Measurements from ENCODE around the gene CCDC121.
"Not testable (repeated sequence)": the region's sequence is repeated elsewhere in the genome, so short reads cannot be mapped to it uniquely, and the experiment has no call there.

The CCDC121 gene

GRCh38 chr2:27594020-27594703 lies 34.6 kb downstream of the CCDC121 start:
- not testable (repeated sequence) for H3K4me1 ChIP-seq (ENCODE audit: insufficient read depth, low read length); H3K4me3 ChIP-seq (ENCODE audit: low read length); H3K27me3 ChIP-seq (ENCODE audit: insufficient read depth, low read length); H3K36me3 ChIP-seq (ENCODE audit: insufficient read depth, low read depth, low read length); H3K9ac ChIP-seq (ENCODE audit: low read depth, low read length); H3K27ac ChIP-seq (ENCODE audit: low read length)
- H3K9me3 ChIP-seq (ENCODE audit: insufficient read depth, low read depth, low read length): peaks cover 14% of the 10 kb centered on the region

- 0 out of 2 replicates have a peak, but pooled peaks cover 5% of the 10 kb centered on the region for H3K36me3 ChIP-seq (ENCODE audit: insufficient read depth, low read depth, low read length)
- no peak overlapping the region for H3K27ac ChIP-seq (ENCODE audit: low read length)
- no peak overlapping the region for H3K4me3 ChIP-seq (ENCODE audit: low read length)
- no peaks in the 10 kb centered on the region for H3K4me1 ChIP-seq (ENCODE audit: insufficient read depth, low read length)
- H3K27me3 ChIP-seq (ENCODE audit: insufficient read depth, low read length): no peaks in the 10 kb centered on the region
- no peak overlapping the region for H3K9ac ChIP-seq (ENCODE audit: low read depth, low read length)
- H3K9me3 ChIP-seq (ENCODE audit: insufficient read depth, low read depth, low read length): peaks cover 14% of the 10 kb centered on the region
Observed at GRCh38 chr2:27593240-27593639, 35.6 kb downstream of the CCDC121 start.

DNA sequence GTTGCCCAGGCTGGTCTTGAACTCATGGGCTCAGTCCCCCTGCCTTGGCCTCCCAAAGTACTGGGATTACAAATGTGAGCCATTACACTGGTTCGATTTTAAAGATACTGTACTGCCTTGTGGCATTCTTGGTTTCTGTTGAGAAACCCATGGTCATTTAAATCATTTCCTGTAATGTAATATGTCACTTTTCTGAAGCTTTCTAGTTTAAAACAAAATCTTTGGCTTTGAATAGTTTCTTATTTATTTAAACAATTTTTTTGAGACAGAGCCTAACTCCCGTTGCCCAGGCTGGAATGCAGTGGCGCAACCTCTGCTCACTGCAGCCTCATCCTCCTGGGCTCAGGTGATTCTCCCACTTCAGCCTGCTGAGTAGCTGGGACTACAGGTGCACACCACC lies 37.1 kb downstream of the CCDC121 start:
- H3K36me3 ChIP-seq (ENCODE audit: insufficient read depth, low read depth, low read length): no peaks in the 10 kb centered on the region
- peaks cover 14% of the 10 kb centered on the region for H3K9me3 ChIP-seq (ENCODE audit: insufficient read depth, low read depth, low read length)
- H3K27me3 ChIP-seq (ENCODE audit: insufficient read depth, low read length): no peaks in the 10 kb centered on the region
- no peak overlapping the region for H3K27ac ChIP-seq (ENCODE audit: low read length)
- no peak overlapping the region for H3K9ac ChIP-seq (ENCODE audit: low read depth, low read length)
- H3K4me1 ChIP-seq (ENCODE audit: insufficient read depth, low read length): no peaks in the 10 kb centered on the region
- no peak overlapping the region for H3K4me3 ChIP-seq (ENCODE audit: low read length)

DNA sequence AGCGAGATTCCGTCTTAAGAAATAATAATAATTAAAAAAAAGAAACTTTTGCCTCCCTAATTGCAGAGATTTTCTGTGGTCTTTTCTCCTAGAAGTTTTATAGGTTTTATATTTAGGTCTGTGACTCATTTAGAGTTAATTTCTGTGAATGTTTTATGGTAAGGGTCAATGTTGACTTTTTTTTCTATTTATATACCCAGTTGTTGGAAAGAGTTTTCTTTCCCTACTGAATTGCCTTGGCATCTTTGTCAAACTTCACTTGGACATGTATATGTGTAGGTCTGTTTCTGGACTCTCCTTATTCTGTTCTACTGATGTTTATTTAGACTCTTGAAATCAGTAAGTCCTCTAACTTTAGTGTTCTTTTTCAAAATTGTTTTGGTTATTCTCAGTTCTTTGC lies 40.5 kb downstream of the CCDC121 start:
- H3K9ac ChIP-seq (ENCODE audit: low read depth, low read length): no peak overlapping the region
- no peak overlapping the region for H3K4me3 ChIP-seq (ENCODE audit: low read length)
- no peak overlapping the region for H3K27ac ChIP-seq (ENCODE audit: low read length)
- H3K9me3 ChIP-seq (ENCODE audit: insufficient read depth, low read depth, low read length): peaks cover 6% of the 10 kb centered on the region
- H3K36me3 ChIP-seq (ENCODE audit: insufficient read depth, low read depth, low read length): no peaks in the 10 kb centered on the region
- peaks cover 7% of the 10 kb centered on the region for H3K4me1 ChIP-seq (ENCODE audit: insufficient read depth, low read length)
- no peaks in the 10 kb centered on the region for H3K27me3 ChIP-seq (ENCODE audit: insufficient read depth, low read length)

DNA sequence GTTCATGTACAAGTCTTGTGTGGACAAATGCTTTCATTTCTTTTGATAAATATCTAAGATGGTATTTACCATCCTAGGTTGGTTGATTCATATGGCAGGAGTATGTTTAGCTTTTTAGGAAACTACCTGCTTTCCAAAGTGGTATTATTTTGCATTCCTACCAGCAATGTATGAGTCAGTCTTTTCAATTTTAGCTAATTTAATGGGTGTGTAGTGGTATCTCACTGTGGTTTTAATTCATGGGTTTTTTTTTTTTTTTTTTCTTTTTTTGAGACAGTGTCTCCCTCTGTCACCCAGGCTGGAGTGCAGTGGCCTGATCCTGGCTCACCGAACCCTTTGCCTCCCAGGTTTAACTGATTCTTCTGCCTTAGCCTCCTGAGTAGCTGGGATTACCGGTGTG lies 41.8 kb downstream of the CCDC121 start:
- Histone ChIP-seq H3K4me1 (ENCODE audit: insufficient read depth, low read length) (peaks cover 7% of the 10 kb centered on the region), H3K9ac (ENCODE audit: low read depth, low read length) (no peak overlapping the region), H3K27ac (ENCODE audit: low read length) (no peak overlapping the region), H3K27me3 (ENCODE audit: insufficient read depth, low read length) (peaks cover 3% of the 10 kb centered on the region), H3K4me3 (ENCODE audit: low read length) (no peak overlapping the region), H3K36me3 (ENCODE audit: insufficient read depth, low read depth, low read length) (no peaks in the 10 kb centered on the region), H3K9me3 (ENCODE audit: insufficient read depth, low read depth, low read length) (no peaks in the 10 kb centered on the region; the same call in 1 of the 2 replicates)

GRCh38 chr2:27584597-27584996 lies 44.2 kb downstream of the CCDC121 start:
- Histone ChIP-seq H3K4me3 (ENCODE audit: low read length) (peak overlapping the region; percentile 85; the same call in 1 of the 2 replicates), H3K27me3 (ENCODE audit: insufficient read depth, low read length) (peaks cover 20% of the 10 kb centered on the region), H3K9me3 (ENCODE audit: insufficient read depth, low read depth, low read length) (no peaks in the 10 kb centered on the region; the same call in none of the 2 replicates), H3K27ac (ENCODE audit: low read length) (no peak overlapping the region), H3K9ac (ENCODE audit: low read depth, low read length) (0 out of 2 replicates have a peak overlapping the region, but pooled peaks have one; percentile 80), H3K36me3 (ENCODE audit: insufficient read depth, low read depth, low read length) (no peaks in the 10 kb centered on the region), H3K4me1 (ENCODE audit: insufficient read depth, low read length) (peaks cover 7% of the 10 kb centered on the region)

- Histone ChIP-seq H3K27me3 (ENCODE audit: insufficient read depth, low read length) (peaks cover 20% of the 10 kb centered on the region), H3K9me3 (ENCODE audit: insufficient read depth, low read depth, low read length) (peaks cover 5% of the 10 kb centered on the region), H3K4me1 (ENCODE audit: insufficient read depth, low read length) (peaks cover 7% of the 10 kb centered on the region), H3K27ac (ENCODE audit: low read length) (no peak overlapping the region), H3K4me3 (ENCODE audit: low read length) (peak overlapping the region; percentile 85), H3K36me3 (ENCODE audit: insufficient read depth, low read depth, low read length) (no peaks in the 10 kb centered on the region), H3K9ac (ENCODE audit: low read depth, low read length) (peak overlapping the region; percentile 80)
Observed at GRCh38 chr2:27583390-27583915, 45.4 kb downstream of the CCDC121 start.

- Histone ChIP-seq H3K4me3 (ENCODE audit: low read length) (peak within 1 kb of the TSS; percentile 85), H3K27ac (ENCODE audit: low read length) (no peak within 1 kb of the TSS), H3K9ac (ENCODE audit: low read depth, low read length) (peak within 1 kb of the TSS; percentile 80), H3K4me1 (ENCODE audit: insufficient read depth, low read length) (peaks cover 7% of the 10 kb centered on the region), H3K27me3 (ENCODE audit: insufficient read depth, low read length) (peaks cover 20% of the 10 kb centered on the region), H3K9me3 (ENCODE audit: insufficient read depth, low read depth, low read length) (peaks cover 10% of the 10 kb centered on the region), H3K36me3 (ENCODE audit: insufficient read depth, low read depth, low read length) (no peaks in the 10 kb centered on the region)
Observed at GRCh38 chr2:27582695-27583389, 46.0 kb downstream of the CCDC121 start, which contains the start of gene ZNF512. Gene ZNF512, plus strand, starts transcription at chr2:27583042. Its CDS starts 71 bp downstream, at chr2:27583113.

DNA sequence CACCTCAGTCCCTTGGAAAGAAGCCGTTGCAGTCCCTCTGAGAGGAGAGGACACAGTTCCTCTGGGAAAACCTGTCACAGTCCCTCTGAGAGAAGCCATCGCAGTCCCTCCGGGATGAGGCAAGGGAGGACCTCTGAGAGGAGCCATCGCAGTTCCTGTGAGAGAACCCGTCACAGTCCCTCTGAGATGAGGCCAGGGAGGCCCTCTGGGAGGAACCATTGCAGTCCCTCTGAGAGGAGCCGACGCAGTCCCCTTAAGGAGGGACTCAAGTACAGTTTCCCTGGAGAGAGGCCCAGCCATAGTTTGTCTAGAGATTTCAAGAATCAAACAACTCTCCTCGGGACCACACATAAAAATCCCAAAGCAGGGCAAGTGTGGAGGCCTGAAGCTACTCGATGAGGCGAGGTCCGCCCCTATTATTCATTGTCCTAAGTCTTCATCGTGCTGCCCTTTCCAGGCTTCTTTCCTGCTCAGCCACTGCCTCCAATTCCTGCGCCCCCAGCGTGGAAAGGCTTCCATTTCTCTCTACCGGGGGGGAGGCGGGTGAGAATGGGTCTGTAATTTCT lies 46.6 kb downstream of the CCDC121 start:
- peaks cover 7% of the 10 kb centered on the region for H3K4me1 ChIP-seq (ENCODE audit: insufficient read depth, low read length)
- H3K27me3 ChIP-seq (ENCODE audit: insufficient read depth, low read length): peaks cover 20% of the 10 kb centered on the region
- no peak overlapping the region for H3K27ac ChIP-seq (ENCODE audit: low read length)
- H3K9me3 ChIP-seq (ENCODE audit: insufficient read depth, low read depth, low read length): peaks cover 17% of the 10 kb centered on the region
- H3K36me3 ChIP-seq (ENCODE audit: insufficient read depth, low read depth, low read length): no peaks in the 10 kb centered on the region
- H3K9ac ChIP-seq (ENCODE audit: low read depth, low read length): peak overlapping the region; percentile 61; the same call in 1 of the 2 replicates
- H3K4me3 ChIP-seq (ENCODE audit: low read length): peak overlapping the region; percentile 85; the same call in 1 of the 2 replicates

DNA sequence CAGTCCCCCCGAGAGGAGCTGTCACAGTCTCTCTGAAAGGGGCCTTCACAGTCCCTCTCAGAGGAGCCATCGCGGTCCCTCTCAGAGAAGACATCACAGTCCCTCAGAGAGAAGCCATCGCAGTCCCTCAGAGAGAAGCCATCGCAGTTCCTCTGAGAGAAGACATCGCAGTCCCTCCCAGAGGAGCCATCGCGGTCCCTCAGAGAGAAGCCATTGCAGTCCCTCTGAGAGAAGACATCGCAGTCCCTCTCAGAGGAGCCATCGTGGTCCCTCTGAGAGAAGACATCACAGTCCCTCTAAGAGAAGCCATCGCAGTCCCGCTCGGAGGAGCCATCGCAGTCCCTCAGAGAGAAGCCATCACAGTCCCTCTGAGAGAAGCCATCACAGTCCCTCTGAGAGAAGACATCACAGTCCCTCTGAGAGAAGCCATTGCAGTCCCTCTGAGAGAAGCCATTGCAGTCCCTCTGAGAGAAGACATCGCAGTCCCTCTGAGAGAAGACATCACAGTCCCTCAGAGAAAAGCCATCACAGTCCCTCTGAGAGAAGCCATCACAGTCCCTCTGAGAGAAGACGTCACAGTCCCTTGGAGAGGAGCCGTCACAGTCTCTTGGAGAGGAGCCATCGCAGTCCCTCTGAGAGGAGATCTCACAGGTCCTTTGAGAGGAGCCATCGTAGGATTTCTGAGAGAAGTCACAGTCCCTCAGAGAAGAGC lies 47.2 kb downstream of the CCDC121 start:
- Histone ChIP-seq H3K27ac (ENCODE audit: low read length) (no peak overlapping the region), H3K9ac (ENCODE audit: low read depth, low read length) (no peak overlapping the region), H3K27me3 (ENCODE audit: insufficient read depth, low read length) (peaks cover 20% of the 10 kb centered on the region), H3K36me3 (ENCODE audit: insufficient read depth, low read depth, low read length) (no peaks in the 10 kb centered on the region), H3K4me3 (ENCODE audit: low read length) (no peak overlapping the region), H3K4me1 (ENCODE audit: insufficient read depth, low read length) (peaks cover 7% of the 10 kb centered on the region), H3K9me3 (ENCODE audit: insufficient read depth, low read depth, low read length) (peaks cover 23% of the 10 kb centered on the region)

Data from iPS-20b (cell line).